Activated naive CD4-positive, alpha-beta T cell treated with anti-CD3 and anti-CD28 coated beads for 36 hours (primary cell): ENCODE data around the gene VPS52. TPM values are rescaled to one million over a fixed set of nuclear protein-coding genes. Genes with fewer than 3 reads are reported as not detected.
A peak's percentile ranks its signal among the peaks of the same experiment; 100 is the strongest.
"Not testable (repeated sequence)": the region's sequence is repeated elsewhere in the genome, so short reads cannot be mapped to it uniquely, and the experiment has no call there.

Source experiments
- CTCF ChIA-PET: fragments of 350-600 bp; sonication (Branson Sonifier 250); formaldehyde crosslinking; loops from one replicate; lab custom pipeline; 2021; ENCODE audit warnings: antibody characterized with exemption; lab: Charles Lee
- DNase-seq: peaks from one replicate; pipeline ENCODE4 v3.0.0-alpha.2; 2020
- H3K27ac Mint-ChIP-seq: one replicate; pipeline ENCODE4 v1.8.0; 2021; ENCODE audit warnings: mild to moderate bottlenecking, mixed read lengths
- H3K27me3 Mint-ChIP-seq: one replicate; pipeline ENCODE4 v1.8.0; 2021; ENCODE audit warnings: low read depth, mixed read lengths
- H3K36me3 Mint-ChIP-seq: one replicate; pipeline ENCODE4 v1.8.0; 2021; ENCODE audit warnings: low read depth, mixed read lengths
- H3K4me1 Mint-ChIP-seq: one replicate; pipeline ENCODE4 v1.8.0; 2021; ENCODE audit warnings: low read depth, mixed read lengths
- H3K4me3 Mint-ChIP-seq: one replicate; pipeline ENCODE4 v1.8.0; 2021; ENCODE audit warnings: mild to moderate bottlenecking, moderate library complexity, mixed read lengths
- H3K9me3 Mint-ChIP-seq: one replicate; pipeline ENCODE4 v1.8.0; 2021; ENCODE audit warnings: mixed read lengths
- intact Hi-C: fragments of 100-400 bp; cut with micrococcal nuclease; formaldehyde crosslinking; loops from one replicate; pipeline ENCODE4 v1.15.1; 2023
- total RNA-seq, 2 experiments: library from RNA; stranded (reverse); gene quantifications; one replicate each; pipeline ENCODE4 v1.2.3, GENCODE V29; 2021

The VPS52 gene
- total RNA-seq, 2 experiments from 2014 or later, result 30.3 to 31.0 TPM

DNA sequence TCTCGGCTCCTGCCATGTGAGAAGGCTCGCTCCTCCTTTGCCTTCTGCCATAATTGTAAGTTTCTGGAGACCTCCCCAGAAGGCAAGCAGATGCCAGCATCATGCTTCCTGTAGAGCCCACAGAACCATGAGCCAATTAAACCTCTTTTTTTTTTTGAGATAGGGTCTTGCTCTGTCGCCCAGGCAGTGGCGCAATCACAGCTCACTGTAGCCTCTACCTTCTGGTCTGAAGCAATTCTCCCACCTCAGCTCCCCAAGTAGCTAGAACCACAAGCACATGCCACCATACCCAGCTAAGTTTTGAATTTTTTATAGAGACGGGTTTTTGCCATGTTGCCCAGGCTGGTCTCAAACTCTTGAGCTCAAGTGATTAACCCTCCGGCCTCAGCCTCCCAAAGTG is 34.8 kb downstream of the VPS52 start:
- DNase-seq, result no peak
- no peak overlapping the region for H3K4me3 Mint-ChIP-seq
- CTCF ChIA-PET, result no interaction called here

DNA sequence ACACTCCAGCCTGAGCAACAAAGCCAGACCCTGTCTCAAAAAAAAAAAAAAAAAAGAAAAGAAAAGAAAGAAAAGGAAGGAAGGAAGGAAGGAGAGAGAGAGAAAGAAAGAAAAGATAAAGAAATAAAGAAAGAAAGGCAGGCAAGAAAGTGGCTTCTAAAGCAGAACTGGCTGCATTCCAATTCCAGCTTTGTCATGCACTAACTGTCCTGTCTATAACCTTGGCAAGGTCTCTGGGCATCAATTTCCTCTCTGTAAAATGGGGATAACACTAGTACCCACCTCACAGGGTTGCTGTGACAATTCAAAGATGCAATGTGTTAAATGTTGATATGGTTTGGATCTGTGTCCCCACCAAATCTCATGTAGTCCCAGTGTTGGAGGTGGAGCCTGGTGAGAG is 35.3 kb downstream of the VPS52 start:
- no peak for DNase-seq
- intact Hi-C loops, result no loop called here
- Mint-ChIP-seq H3K4me1 (peaks cover 2% of the 10 kb centered on the region), H3K36me3 (no peaks in the 10 kb centered on the region), H3K4me3 (no peak overlapping the region), H3K27me3 (peaks cover 12% of the 10 kb centered on the region), H3K9me3 (no peaks in the 10 kb centered on the region), H3K27ac (no peak overlapping the region)
- CTCF ChIA-PET, result no interaction called here

More for the DNA sequence above, 34.8 kb downstream of the VPS52 start:
- Mint-ChIP-seq H3K9me3 (no peaks in the 10 kb centered on the region), H3K36me3 (no peaks in the 10 kb centered on the region), H3K4me1 (peaks cover 5% of the 10 kb centered on the region), H3K27ac (no peak overlapping the region), H3K27me3 (peaks cover 12% of the 10 kb centered on the region)
- intact Hi-C loops, result no loop called here

DNA sequence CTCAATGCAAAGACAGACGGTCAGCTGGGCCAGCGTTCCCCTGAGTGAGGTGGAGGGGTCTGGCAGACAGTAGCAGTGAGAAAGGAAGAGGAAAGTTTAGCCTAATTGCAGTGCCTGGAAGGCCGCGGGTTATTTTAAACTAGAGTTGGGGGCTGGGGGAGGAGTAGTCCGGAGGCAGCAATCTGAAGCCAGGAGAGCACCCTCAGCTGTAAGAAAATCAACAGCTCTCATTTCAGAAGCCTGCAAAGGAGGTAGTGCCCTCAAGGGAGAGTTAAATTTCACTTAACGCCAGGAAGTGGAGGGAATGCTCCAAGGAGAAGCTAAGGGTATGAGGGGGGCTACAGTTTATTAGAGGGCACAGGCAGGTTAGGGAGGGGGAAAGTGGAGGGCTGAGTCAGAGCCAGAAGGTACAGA is 36.4 kb downstream of the VPS52 start:
- no peaks in the 10 kb centered on the region for H3K36me3 Mint-ChIP-seq
- no peak overlapping the region for H3K27ac Mint-ChIP-seq
- no peak for DNase-seq
- H3K4me3 Mint-ChIP-seq, result no peak overlapping the region
- H3K9me3 Mint-ChIP-seq, result no peaks in the 10 kb centered on the region
- intact Hi-C loops, result no loop called here
- CTCF ChIA-PET, result no interaction called here
- H3K4me1 Mint-ChIP-seq, result no peaks in the 10 kb centered on the region
- peaks cover 12% of the 10 kb centered on the region for H3K27me3 Mint-ChIP-seq

DNA sequence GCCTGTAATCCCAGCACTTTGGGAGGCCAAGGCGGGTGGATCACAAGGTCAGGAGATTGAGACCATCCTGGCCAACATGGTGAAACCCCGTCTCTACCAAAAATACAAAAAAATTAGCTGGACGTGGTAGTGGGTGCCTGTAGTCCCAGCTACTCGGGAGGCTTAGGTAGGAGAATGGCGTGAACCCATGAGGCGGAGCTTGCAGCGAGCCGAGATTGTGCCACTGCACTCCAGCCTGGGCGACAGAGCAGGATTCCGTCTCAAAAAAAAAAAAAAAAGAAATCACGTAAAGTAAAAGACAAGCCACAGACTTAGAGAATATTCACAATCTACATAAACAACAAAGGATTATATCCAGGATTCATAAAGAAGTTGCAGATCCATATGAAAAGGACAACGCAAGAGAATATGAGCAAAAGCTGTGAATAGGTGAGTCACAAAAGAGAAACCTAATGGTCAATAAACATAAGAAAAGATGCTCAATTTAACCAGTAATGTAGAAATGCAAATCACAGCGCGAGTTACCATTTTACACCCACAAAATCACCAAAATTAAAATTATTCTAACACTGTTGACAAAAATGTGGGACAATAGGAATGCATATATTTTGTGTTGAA is 45.1 kb downstream of the VPS52 start:
- intact Hi-C loops, H3K9me3 Mint-ChIP-seq: not testable (repeated sequence)

DNA sequence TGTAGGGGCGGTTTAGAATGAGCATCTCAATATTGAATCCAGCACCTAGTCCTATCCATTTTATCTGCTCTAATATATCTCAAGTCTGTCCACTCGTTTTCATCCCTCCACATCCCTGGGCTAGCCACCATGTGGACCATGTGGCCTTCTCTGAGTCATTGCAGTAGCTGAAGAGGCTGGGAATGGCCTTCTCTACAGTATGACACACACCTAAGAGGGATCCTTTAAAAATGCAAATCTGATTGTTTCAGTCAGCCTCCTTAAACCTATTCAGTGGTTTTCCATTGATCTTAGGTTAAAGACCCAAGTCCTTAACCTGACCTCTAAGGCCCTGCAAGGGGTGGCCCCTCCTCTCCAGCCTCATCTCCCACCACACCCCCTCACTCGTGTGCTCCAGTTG is 54.0 kb downstream of the VPS52 start:
- Mint-ChIP-seq H3K27ac (no peak overlapping the region), H3K36me3 (peaks cover under 1% of the 10 kb centered on the region), H3K4me3 (no peak overlapping the region), H3K9me3 (no peaks in the 10 kb centered on the region), H3K4me1 (peaks cover 16% of the 10 kb centered on the region), H3K27me3 (peaks cover 32% of the 10 kb centered on the region)
- CTCF ChIA-PET, result interaction anchor here (1.2 kb wide), 1 partner anchor 91 kb away, joined by 3 read pairs; no protein-coding TSS in a partner anchor
- DNase-seq, result no peak
- intact Hi-C loops, result no loop called here

More for the DNA sequence above, 45.1 kb downstream of the VPS52 start:
- H3K4me1 Mint-ChIP-seq, DNase-seq, H3K27me3 Mint-ChIP-seq, H3K4me3 Mint-ChIP-seq, H3K36me3 Mint-ChIP-seq, H3K27ac Mint-ChIP-seq: not testable (repeated sequence)
- CTCF ChIA-PET, result interaction anchor here (0.7 to 1.2 kb wide), 4 partner anchors 29 to 326 kb away, joined by 3 to 4 read pairs (median 3); no protein-coding TSS in a partner anchor

DNA sequence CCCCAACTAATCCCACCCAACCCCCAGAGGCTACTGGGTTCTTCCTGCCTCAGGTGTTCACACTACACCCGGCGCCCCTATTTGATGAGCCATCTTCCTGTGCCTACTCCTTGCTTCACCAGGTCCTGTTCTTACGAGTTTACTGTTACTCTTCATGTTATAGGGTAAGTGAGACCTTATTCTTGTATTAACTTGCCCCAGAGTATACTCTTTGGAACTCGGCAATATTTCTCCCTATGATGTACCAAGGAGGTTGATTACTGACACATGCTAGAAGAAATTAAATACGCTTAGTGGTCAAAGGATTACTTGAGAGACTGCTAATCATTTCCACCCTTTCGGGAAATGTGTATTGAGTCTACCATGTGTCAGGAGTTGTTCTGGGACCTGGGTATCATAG is 54.4 kb downstream of the VPS52 start:
- CTCF ChIA-PET, result no interaction called here
- Mint-ChIP-seq H3K36me3 (peaks cover 3% of the 10 kb centered on the region), H3K9me3 (no peaks in the 10 kb centered on the region), H3K4me3 (no peak overlapping the region), H3K4me1 (peaks cover 18% of the 10 kb centered on the region), H3K27ac (no peak overlapping the region), H3K27me3 (peaks cover 34% of the 10 kb centered on the region)
- intact Hi-C loops, result no loop called here
- DNase-seq, result no peak

DNA sequence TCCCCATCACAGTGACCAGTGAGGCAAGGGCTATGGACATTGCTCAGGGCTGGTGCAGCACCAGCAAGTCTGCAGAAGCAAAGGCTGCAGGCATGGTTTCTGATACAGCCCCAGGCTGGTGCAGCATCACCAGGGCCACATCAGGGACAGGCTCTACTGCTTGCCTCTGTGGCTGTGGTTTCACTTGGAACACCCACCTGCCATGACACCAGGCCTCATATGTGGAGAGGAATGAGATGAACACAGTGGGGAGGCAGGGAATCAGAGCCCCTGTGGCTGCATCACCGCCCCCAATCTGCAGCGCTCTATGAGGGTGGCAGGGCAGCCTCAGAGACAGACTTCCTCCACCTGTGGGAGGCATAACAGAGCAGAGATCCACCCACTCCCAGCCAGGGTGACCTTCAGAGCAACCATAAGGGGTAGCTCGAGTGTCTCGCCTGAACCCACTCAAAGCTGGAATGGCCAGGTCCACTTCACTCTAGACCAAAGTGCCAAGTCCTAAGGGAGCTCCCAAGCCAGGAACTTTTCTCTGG is 55.5 kb downstream of the VPS52 start:
- Mint-ChIP-seq H3K4me1 (peaks cover 18% of the 10 kb centered on the region), H3K9me3 (no peaks in the 10 kb centered on the region), H3K36me3 (peaks cover 8% of the 10 kb centered on the region), H3K27ac (no peak overlapping the region), H3K4me3 (no peak overlapping the region), H3K27me3 (peaks cover 31% of the 10 kb centered on the region)
- CTCF ChIA-PET, result no interaction called here
- DNase-seq, result no peak
- intact Hi-C loops, result no loop called here

DNA sequence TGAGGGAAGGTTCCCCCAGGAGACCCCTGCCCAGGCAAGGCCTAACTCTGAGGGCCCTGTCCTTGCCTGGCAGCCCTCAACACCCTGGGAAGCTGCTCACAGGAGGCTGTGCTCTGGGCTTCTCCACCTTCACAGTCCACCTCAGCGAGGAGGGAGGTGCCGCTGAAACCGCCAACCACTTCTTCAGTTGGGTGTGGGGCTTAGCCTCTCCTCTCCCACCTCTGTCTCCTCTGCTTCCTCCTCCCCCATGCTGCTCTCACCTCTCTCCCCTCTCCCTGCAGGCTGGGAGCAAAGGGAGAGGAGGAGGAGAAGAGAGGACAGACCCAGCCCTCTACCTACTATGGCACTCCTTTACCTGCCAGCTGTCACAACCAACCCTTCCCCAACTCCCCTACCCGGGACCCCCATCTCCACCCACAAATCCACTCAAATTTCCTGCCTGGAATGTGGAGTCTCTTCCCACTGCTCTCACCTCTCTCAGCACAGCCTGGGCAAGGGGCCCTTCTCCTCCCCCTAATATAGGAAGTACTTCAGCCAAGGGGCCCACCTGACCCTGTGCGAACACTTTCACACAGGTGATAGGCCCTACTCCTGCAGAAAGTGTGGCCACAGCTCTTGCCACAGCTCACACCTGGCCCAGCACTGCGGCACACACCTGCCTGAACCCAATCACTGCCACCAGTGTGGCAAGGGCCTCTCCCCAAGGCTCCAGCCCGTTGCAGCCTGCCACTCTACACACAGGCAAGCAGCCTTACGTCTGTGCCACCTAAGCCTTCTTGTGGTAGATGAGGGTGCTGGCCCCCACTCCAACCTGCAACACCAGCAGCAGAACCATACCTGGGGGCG is 56.2 kb downstream of the VPS52 start:
- CTCF ChIA-PET, result no interaction called here
- peaks cover 12% of the 10 kb centered on the region for H3K36me3 Mint-ChIP-seq
- H3K9me3 Mint-ChIP-seq, result no peaks in the 10 kb centered on the region
- H3K4me1 Mint-ChIP-seq, result peaks cover 18% of the 10 kb centered on the region
- DNase-seq, result no peak
- H3K27me3 Mint-ChIP-seq, result peaks cover 31% of the 10 kb centered on the region
- intact Hi-C loops, result no loop called here
- no peak overlapping the region for H3K27ac Mint-ChIP-seq
- H3K4me3 Mint-ChIP-seq, result no peak overlapping the region

DNA sequence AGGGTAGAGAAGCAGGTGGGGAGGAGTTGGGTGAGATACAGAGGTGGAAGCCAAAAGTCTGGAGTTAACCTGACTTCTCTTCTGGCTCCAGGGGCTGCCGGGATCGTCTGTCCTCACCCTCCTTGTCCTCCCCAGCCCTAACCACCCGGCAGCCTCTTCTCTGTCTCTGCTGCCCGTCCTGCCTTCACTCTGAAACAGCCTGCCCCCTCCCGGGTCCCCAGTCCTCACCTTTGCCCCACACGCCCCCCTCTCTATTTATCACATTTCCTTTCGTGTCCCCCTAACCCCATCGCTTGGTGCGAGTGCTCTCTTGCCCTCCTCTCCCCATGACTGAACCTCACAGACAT is 57.7 kb downstream of the VPS52 start:
- Mint-ChIP-seq H3K27me3 (peaks cover 31% of the 10 kb centered on the region), H3K36me3 (peaks cover 21% of the 10 kb centered on the region), H3K27ac (no peak overlapping the region), H3K9me3 (no peaks in the 10 kb centered on the region), H3K4me3 (peak overlapping the region; percentile 57), H3K4me1 (peaks cover 26% of the 10 kb centered on the region)
- CTCF ChIA-PET, result no interaction called here
- intact Hi-C loops, result no loop called here
- no peak for DNase-seq

DNA sequence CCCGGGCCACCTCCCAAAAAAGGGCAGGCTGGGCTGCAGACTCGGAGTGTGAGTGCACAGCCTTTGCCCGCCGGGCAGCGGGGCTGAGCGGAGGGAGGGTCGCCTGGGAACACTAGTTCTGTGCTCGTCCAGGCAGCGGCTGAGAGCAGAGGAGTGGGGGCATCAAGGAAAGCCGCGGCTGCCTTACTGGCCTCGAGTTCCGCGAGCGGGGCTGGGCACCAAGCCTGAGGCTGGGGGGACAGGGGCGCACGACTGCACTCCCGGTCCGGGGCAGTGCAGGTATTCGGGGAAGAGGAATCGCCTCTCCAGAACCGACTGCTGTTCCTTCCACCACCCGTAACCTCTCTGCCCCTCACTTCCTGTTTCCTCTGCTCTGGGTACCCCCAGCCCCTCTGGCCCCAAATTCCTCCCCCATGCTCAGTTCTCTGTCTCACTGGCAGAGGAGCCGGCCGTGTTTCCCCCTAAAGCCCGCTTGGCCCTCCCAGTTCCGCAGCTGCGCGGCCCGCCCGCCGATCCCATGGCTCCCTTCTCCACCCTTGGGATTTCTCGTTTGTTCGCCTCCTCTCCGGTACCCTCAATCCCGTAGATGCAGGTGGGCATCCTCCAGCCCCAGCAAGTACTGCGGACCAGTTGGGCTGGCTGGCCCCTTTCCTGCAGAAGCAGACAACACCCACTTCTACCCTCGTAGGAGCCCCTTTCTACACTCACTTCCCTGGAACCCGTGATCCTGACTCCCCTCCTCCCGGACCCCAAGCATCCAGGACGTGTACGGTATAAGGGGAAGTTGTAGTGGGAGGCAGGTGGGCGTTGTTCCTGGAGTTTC is 58.3 kb downstream of the VPS52 start:
- Mint-ChIP-seq H3K4me3 (peak overlapping the region; percentile 57), H3K9me3 (no peaks in the 10 kb centered on the region), H3K36me3 (peaks cover 21% of the 10 kb centered on the region), H3K27ac (no peak overlapping the region), H3K27me3 (peaks cover 28% of the 10 kb centered on the region), H3K4me1 (peaks cover 29% of the 10 kb centered on the region)
- CTCF ChIA-PET, result interaction anchor here (0.7 to 1.4 kb wide), 2 partner anchors 33 to 35 kb away, joined by 3 to 4 read pairs; no protein-coding TSS in a partner anchor
- intact Hi-C loops, result no loop called here
- DNase-seq, result peak; percentile 39

DNA sequence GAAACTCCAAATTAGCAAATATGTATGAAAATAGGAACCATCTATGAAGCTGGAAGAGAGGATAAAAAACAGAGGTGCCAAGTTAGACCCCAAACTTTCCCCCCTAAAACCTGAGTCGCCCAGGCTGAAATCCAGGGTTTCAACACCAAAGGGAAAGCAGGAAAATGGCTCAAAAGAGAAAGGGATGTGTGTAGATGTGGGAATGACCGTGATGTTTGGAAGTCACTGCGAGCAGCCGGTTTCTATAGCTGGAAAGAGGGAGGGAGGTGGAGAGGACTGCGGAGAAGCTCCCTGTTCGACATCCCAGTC is 58.9 kb downstream of the VPS52 start:
- intact Hi-C loops, result no loop called here

More for the DNA sequence above, 58.9 kb downstream of the VPS52 start:
- peak overlapping the region; percentile 39 for H3K27ac Mint-ChIP-seq
- H3K27me3 Mint-ChIP-seq, result peaks cover 22% of the 10 kb centered on the region
- no peaks in the 10 kb centered on the region for H3K9me3 Mint-ChIP-seq
- peaks cover 29% of the 10 kb centered on the region for H3K4me1 Mint-ChIP-seq
- DNase-seq, result no peak
- CTCF ChIA-PET, result interaction anchor here (0.7 to 1.4 kb wide), 2 partner anchors 34 to 35 kb away, joined by 3 to 4 read pairs; no protein-coding TSS in a partner anchor
- peaks cover 21% of the 10 kb centered on the region for H3K36me3 Mint-ChIP-seq
- H3K4me3 Mint-ChIP-seq, result peak overlapping the region; percentile 57
